MG63 (cell line): ENCODE measurements around the gene PSG4. TPM values are rescaled to one million over a fixed set of nuclear protein-coding genes. Genes with fewer than 3 reads are reported as not detected.
"Not testable (repeated sequence)": the region's sequence is repeated elsewhere in the genome, so short reads cannot be mapped to it uniquely, and the experiment has no call there.

Experiments used
- DNase-seq: peaks from one replicate; pipeline ENCODE4 v3.0.0-alpha.2; 2020
- H3K27me3 ChIP-seq: fragments of 250-450 bp; sonication (Bioruptor Pico); 2 replicates; pipeline ENCODE4 v1.5.1; 2020; ENCODE audit warnings: mild to moderate bottlenecking, moderate library complexity
- H3K36me3 ChIP-seq: fragments of 250-450 bp; sonication (Bioruptor Pico); 2 replicates; pipeline ENCODE4 v1.5.1; 2020; ENCODE audit warnings: mild to moderate bottlenecking, moderate library complexity
- H3K4me3 ChIP-seq: fragments of 250-450 bp; sonication (Bioruptor Pico); 2 replicates; pipeline ENCODE4 v1.5.1; 2020; ENCODE audit warnings: mild to moderate bottlenecking, moderate library complexity
- H3K9me3 ChIP-seq: fragments of 250-450 bp; sonication (Bioruptor Pico); 2 replicates; pipeline ENCODE4 v1.5.1; 2020; ENCODE audit warnings: mild to moderate bottlenecking, moderate library complexity
- total RNA-seq: library from RNA; depleted of rRNA; stranded (reverse); fragments of >200 nt; shearing (Covaris generic); gene quantifications from 2 replicates; pipeline ENCODE4 v1.2.3, GENCODE V29; 2014; ENCODE audit warnings: low replicate concordance

Gene PSG4
- total RNA-seq, 1 experiment from 2014 or later = not detected

DNA sequence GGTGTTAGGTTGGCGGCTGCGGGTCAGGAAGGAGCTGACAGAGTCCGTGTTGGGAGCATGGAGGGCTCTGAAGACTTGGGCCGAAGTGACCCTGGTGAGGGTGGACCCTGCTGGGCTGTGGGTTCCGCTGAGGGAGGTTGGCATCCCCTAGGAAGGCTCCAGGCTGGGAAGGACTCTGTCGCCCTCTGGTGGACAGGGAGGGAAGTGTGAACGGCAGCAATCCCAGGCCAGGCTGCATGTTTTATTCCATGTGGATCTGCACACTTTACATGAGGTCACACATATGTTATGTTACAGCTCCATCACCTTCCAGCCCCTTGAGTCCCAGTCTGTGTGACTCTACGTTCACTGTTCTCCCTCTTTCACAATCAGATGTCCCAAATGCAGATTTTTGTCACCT lies 1.7 kb upstream of the PSG4 start:
- not testable (repeated sequence) for H3K36me3 ChIP-seq, DNase-seq, H3K27me3 ChIP-seq, H3K9me3 ChIP-seq, H3K4me3 ChIP-seq

DNA sequence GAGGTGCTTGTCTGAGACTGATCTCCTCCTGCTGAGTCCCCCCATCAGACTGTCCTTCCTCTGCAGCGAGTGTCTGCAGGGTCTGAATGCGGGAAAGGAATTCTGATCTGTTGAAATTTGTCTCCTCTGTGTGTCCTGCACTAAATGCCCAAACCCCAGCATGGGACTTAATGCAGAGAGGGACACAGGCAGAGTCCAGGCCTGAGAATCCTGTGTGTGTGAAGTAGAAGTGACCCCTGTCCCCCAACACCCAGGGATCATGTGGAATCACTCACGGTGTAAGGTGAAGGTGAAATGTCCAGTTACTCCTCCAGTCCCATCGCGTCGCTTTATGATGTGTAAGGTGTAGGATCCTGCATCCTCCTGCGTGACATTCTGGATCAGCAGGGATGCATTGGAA lies 1.8 kb downstream of the PSG4 start:
- not testable (repeated sequence) for H3K27me3 ChIP-seq, DNase-seq, H3K9me3 ChIP-seq, H3K36me3 ChIP-seq, H3K4me3 ChIP-seq

DNA sequence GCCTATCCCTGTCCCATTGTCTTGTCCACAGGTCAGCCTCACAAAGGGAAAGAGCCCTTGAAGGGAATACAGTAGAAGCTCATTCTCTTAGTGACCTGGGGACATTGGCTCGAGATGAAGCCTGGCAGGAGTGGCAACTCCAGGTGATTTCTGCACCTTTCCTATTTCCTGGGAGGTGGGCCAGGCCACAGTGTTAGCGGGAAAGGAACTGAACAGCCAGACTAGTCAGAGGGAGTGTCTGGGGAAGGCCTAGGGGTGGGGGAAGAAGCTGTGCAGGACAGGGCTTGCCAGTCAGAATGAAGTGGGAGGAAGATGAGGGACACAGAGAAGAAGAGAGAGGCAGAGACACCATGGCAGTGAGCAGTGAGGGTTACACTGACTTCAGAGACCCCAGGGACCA lies 3.5 kb downstream of the PSG4 start:
- not testable (repeated sequence) for H3K9me3 ChIP-seq, H3K27me3 ChIP-seq, H3K36me3 ChIP-seq, H3K4me3 ChIP-seq
- DNase-seq = peak; percentile 19

DNA sequence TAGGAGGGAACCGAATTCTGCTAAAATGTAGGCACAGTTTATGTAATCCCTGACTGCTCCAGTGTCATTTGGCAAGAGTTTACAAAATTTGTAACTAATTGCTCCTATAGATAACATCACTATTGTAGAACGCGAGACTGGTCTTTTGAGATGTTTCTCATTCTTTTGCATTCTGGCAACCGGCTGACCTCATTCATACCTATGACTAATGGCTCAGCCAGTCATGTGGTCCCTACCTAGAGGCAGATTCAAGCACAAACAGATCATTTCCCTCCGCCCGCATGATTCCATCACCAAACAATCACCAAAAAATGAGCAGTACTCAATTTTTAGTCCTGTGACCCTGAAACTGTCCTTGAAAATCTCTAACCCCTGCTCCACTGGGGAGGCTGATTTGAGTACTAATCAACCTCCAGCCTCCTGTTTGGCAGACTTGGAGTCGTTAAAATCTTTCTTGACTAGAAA lies 4.1 kb downstream of the PSG4 start:
- DNase-seq = peak; percentile 74
- not testable (repeated sequence) for H3K36me3 ChIP-seq, H3K9me3 ChIP-seq, H3K27me3 ChIP-seq, H3K4me3 ChIP-seq

DNA sequence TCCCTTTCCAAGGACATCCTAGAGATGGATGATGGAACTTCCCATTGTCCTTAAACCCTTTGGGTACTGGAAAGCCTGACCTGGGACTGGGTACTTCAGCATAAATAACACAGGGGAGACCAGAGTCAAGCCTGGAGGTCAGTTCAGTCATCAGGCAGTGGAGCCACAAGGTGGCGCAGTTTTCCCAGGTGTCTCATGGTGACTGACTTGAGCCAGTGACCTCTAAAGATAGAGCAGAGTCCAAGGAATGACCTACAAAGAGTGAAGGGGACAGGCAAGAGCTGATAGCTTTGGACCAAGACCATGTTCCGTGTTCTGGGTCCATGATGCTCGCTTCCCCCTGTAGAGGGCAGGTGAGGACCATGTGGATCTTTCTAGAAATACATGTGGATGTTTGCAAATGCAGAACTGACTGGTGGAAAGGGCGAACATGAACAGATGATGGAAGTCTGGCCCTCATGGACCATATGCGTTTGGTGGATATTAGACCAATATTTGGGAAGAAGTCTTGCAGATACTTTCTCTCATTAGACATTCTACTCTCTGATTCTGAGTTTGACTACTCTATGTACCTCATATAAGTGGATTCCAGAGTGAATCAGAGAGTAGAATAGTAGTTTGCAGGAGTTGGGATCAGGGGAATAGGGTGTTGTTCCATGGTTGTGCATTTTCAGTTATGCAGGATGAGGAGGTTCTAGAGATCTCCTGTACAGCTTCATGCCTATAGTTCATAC lies 6.6 kb downstream of the PSG4 start:
- not testable (repeated sequence) for H3K9me3 ChIP-seq, H3K36me3 ChIP-seq, DNase-seq, H3K27me3 ChIP-seq, H3K4me3 ChIP-seq

DNA sequence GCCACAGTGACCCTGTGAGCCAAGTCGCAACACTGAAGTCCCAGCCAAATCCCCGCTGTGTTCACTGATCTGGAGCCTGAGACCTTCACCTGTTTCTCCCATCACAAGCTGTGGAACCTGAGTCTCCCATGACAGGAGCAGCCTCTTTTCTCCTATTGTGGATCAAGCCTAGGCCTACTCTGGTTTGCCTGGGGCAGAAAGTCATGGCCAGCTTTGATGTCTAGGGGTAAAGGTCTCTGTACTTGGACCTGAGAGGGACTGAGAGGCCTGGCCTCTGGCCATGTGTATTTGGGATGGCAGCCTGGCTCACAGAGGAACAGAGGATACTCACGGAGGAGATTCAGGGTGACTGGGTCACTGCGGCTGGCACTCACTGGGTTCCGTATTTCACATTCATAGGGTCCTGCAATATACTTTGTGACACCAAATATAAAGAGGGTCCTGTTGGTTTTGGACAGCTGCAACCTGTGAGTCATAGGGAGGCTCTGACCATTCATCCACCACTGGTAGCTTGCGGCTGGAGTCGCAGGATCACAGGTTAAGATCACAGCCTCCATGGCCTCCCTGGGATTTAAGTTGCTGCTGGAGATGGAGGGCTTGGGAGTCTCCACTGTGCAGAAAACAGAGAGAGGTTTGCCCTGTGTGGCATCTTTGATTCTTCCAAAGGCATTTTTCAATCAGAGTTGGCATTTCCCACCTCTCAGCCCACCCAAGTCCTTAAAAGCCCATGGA lies 7.6 kb downstream of the PSG4 start:
- not testable (repeated sequence) for H3K27me3 ChIP-seq, H3K36me3 ChIP-seq

GRCh38 chr19:43194397-43194796 lies 11.0 kb downstream of the PSG4 start:
- not testable (repeated sequence) for H3K36me3 ChIP-seq, H3K27me3 ChIP-seq, H3K9me3 ChIP-seq, H3K4me3 ChIP-seq, DNase-seq

More for the DNA sequence above, 7.6 kb downstream of the PSG4 start:
- H3K9me3 ChIP-seq, DNase-seq, H3K4me3 ChIP-seq: not testable (repeated sequence)

DNA sequence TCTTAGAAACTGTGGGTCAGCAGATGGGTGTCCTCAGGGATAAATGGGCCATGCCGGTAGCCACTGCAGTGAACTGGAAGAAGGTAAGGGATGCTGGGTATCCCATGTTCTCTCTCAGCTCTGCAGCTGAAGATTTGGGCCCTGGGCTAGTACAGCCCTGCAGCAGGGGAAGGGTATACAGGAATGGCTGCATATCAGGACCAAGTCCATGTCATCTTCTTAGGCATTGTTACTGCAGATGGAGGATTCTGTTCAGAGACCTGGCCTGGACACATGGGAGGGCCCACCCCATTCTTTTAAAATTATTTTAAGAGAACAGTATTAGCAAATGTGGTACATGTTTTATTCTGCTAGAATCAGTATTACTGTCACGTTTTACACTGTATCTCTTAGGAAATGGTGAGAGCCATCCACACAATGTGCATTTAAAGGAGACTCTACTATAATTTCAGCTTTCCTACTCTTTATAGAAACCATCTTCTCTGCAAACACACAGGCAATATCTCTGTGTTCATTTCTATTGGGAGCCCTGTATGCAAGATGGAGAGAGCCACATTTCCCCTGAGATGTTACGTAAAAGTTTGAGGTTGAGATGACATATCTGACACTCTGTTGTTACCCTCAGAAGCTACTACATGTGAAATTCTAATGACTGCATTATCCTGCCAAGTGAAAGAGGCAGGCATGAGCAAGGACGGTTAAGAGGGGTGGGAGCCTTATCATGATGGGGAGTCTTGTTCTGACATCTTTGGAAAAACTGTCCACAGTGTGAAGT lies 12.9 kb downstream of the PSG4 start:
- not testable (repeated sequence) for DNase-seq, H3K27me3 ChIP-seq, H3K36me3 ChIP-seq

GRCh38 chr19:43188092-43188491 lies 17.3 kb downstream of the PSG4 start:
- not testable (repeated sequence) for H3K4me3 ChIP-seq, H3K36me3 ChIP-seq, DNase-seq, H3K9me3 ChIP-seq, H3K27me3 ChIP-seq

More for the DNA sequence above, 12.9 kb downstream of the PSG4 start:
- H3K9me3 ChIP-seq, H3K4me3 ChIP-seq: not testable (repeated sequence)

- not testable (repeated sequence) for H3K4me3 ChIP-seq, H3K9me3 ChIP-seq, H3K36me3 ChIP-seq, H3K27me3 ChIP-seq, DNase-seq
Observed at GRCh38 chr19:43186311-43186935, 19.0 kb downstream of the PSG4 start, which contains the start of gene PSG5. PSG5 (minus strand) TSS chr19:43186536; CDS start chr19:43186405, 131 bp downstream.

GRCh38 chr19:43181869-43182771 lies 23.3 kb downstream of the PSG4 start:
- H3K36me3 ChIP-seq, H3K9me3 ChIP-seq, H3K4me3 ChIP-seq, H3K27me3 ChIP-seq: not testable (repeated sequence)
- peak; percentile 90 for DNase-seq

DNA sequence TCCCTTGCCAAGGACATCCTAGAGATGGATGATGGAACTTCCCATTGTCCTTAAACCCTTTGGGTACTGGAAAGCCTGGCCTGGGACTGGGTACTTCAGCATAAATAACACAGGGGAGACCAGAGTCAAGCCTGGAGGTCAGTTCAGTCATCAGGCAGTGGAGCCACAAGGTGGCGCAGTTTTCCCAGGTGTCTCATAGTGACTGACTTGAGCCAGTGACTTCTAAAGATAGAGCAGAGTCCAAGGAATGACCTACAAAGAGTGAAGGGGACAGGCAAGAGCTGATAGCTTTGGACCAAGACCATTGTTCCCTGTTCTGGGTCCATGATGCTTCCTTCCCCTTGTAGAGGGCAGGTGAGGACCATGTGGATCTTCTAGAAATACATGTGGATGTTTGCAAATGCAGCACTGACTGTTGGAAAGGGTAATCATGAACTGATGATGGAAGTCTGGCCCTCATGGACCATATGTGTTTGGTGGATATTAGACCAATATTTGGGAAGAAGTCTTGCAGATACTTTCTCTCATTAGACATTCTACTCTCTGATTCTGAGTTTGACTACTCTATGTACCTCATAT lies 25.8 kb downstream of the PSG4 start:
- not testable (repeated sequence) for H3K9me3 ChIP-seq, H3K27me3 ChIP-seq, H3K4me3 ChIP-seq, DNase-seq, H3K36me3 ChIP-seq

DNA sequence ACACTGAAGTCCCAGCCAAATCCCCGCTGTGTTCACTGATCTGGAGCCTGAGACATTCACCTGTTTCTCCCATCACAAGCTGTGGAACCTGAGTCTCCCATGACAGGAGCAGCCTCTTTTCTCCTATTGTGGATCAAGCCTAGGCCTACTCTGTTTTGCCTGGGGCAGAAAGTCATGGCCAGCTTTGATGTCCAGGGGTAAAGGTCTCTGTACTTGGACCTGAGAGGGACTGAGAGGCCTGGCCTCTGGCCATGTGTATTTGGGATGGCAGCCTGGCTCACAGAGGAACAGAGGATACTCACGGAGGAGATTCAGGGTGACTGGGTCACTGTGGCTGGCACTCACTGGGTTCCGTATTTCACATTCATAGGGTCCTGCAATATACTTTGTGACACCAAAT lies 26.9 kb downstream of the PSG4 start:
- not testable (repeated sequence) for H3K27me3 ChIP-seq, DNase-seq, H3K9me3 ChIP-seq

DNA sequence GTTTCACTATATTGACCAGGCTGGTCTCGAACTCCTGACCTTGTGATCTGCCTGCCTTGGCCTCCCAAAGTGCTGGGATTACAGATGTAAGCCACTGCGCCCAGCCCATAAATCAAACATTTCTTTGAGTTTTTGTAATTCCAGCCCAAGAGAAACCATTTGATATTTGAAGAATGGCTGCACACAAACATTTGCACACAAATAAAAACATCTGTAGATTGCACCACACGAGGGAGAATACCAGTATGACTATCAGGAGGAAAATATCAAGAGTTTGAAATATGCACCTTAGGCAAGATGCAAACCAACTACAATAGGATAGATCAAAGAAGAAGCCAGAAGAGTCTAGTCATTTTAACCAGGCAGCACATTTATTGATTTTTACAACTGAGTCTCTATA lies 39.5 kb downstream of the PSG4 start:
- not testable (repeated sequence) for DNase-seq, H3K36me3 ChIP-seq, H3K4me3 ChIP-seq, H3K9me3 ChIP-seq, H3K27me3 ChIP-seq

More for the DNA sequence above, 26.9 kb downstream of the PSG4 start:
- H3K4me3 ChIP-seq, H3K36me3 ChIP-seq: not testable (repeated sequence)

DNA sequence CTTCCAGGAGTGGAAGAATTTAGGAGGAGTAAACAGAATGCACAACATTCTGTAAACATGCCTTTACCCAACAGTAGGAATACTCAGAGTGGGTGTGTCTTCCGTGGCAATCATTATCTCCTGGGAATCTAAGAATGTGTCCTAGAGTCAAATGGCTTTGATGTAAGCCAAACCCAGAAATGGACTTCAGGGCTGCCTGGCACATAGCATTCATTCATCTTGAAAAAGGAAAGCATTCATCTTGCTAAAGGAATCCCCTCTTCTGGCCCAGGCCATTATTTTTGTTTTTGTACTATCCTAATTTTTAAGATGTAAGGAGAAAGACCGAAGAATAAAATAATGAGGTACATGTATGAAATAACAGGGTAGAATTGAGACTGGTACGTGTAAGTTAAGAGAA lies 42.3 kb downstream of the PSG4 start:
- not testable (repeated sequence) for H3K4me3 ChIP-seq, H3K9me3 ChIP-seq, H3K36me3 ChIP-seq, H3K27me3 ChIP-seq, DNase-seq

DNA sequence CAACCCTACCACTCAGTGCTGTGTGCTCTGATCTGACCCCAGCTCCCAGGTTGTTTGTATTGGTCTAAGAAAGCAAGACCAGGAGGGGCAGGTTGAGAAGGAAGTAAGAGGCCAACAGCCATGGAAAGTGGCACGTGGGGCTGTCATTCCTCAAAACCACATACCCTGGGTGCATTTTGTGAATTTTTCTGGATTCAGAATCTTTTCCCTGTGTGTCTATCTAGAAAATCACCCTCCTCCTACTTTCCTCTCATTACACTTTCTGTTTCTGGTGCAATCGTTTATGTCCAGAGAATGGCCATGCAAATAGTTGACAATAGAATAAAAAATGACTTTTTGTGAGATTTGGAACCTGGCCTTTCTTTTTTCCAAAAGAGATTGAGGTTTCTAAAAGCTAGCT lies 43.2 kb downstream of the PSG4 start:
- not testable (repeated sequence) for H3K9me3 ChIP-seq, DNase-seq, H3K36me3 ChIP-seq, H3K4me3 ChIP-seq, H3K27me3 ChIP-seq
